ENCODE measurements around the gene ANKRD36C.
"Not testable (repeated sequence)": the region's sequence is repeated elsewhere in the genome, so short reads cannot be mapped to it uniquely, and the experiment has no call there.

The ANKRD36C gene

DNA sequence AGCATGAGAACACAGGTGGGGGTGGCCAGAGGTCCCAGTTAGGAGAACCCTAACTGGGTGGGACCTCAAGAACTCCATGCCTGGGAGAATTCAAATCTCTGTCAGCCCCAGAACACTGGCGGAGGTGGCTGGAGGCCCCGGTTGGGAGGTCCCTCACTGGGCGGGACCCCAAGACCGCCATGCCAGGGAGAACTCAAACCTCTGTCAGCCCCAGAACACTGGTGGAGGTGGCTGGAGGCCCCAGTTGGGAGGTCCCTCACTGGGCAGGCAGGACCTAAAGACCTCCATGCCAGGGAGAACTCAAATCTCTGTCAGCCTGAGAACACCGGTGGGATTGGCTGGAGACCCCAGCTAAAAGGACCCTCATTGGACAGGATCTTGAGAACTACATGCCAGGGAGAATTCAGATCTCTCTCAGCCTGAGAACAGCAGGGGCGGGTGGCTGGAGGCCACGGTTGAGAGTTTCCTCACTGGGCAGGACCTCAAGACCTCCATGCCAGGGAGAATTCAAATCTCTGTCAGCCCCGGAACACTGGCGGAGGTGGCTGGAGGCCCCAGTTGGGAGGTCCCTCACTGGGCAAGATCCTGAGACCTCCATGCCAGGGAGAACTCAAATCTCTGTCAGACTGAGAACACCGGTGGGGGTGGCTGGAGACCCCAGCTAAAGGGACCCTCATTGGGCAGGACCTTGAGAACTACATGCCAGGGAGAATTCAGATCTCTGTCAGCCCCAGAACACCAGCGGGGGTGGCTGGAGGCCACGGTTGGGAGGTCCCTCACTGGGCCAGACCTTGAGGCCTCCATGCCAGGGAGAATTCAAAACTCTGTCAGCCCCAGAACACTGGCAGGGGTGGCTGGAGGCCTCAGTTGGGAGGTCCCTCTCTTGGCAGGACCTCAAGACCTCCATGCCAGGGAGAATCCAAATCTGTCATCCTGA lies 157.3 kb downstream of the ANKRD36C start:
- intact Hi-C loops (cut with DNase I) = not testable (repeated sequence)
- DNase-seq = peak in 3 of 10 donors; percentile 59 to 65 (median 64)

DNA sequence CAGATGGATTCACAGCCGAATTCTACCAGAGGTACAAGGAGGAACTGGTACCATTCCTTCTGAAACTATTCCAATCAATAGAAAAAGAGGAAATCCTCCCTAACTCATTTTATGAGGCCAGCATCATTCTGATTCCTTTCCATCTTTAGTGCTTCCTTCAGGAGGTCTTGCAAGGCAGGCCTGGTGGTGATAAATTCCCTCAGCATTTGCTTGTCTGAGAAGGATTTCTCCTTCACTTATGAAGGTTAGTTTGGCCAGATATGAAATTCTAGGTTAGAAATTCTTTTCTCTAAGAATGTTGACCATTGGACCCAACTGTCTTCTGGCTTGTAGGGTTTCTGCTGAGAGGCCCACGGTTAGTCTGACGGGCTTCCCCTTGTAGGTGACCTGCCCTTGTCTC lies 167.4 kb downstream of the ANKRD36C start:
- DNase-seq; intact Hi-C loops (cut with DNase I): not testable (repeated sequence)

DNA sequence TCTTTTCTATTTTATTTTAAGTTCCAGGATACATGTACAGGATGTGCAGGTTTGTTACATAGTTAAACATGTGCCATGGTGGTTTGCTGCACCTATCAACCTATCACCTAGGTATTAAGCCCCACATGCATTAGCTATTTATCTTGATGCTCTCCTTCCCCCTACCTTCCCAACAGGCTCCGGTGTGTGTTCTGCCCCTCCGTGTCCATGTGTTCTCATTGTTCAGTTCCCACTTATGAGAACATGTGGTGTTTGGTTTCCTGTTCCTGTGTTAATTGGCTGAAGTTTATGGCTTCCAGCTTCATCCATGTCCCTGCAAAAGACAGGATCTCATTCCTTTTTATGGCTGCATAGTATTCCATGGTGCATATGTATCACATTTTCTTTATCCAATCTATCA lies 174.1 kb downstream of the ANKRD36C start:
- DNase-seq; intact Hi-C loops (cut with DNase I): not testable (repeated sequence)

DNA sequence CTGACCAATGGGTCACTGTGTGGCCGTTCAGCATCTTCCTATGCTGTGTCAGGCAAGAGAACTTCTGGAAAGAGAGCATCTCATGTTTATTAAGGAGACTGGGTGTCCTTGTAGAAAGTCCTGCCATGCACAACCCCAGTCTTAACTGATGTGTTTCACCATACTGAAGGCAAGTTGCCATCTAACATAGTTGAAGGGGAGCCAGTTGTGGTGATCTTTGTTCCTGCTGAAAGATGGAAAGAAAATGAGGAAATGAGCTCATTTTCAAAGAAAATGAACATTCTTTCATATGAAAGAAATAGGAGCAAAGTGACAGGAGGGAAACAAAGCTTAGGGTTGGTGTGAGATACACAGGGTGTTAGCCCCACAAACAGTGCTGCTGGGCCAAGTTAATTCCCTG lies 178.3 kb downstream of the ANKRD36C start:
- DNase-seq; intact Hi-C loops (cut with DNase I): not testable (repeated sequence)

DNA sequence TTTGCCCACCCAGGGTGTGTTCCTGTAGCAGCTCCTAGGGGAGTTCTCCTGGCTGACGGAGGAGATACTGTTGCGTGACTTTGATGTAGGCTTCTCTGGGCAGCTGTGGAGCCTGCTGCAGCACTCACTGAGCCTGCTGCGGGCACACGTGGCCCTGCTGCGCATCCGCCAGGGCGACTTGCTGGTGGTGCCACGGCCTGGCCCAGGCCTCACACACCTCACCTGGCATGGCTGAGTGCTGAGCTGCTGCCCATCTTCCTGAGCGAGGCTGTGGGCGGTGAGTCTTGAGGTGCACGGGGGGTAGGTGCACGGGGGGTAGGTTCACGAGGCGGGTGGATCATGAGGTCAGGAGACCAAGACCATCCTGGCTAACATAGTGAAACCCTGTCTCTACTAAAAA lies 191.7 kb downstream of the ANKRD36C start:
- DNase-seq = peak in 2 of 10 donors; percentile 56 to 71
- intact Hi-C loops (cut with DNase I) = no loop called here

DNA sequence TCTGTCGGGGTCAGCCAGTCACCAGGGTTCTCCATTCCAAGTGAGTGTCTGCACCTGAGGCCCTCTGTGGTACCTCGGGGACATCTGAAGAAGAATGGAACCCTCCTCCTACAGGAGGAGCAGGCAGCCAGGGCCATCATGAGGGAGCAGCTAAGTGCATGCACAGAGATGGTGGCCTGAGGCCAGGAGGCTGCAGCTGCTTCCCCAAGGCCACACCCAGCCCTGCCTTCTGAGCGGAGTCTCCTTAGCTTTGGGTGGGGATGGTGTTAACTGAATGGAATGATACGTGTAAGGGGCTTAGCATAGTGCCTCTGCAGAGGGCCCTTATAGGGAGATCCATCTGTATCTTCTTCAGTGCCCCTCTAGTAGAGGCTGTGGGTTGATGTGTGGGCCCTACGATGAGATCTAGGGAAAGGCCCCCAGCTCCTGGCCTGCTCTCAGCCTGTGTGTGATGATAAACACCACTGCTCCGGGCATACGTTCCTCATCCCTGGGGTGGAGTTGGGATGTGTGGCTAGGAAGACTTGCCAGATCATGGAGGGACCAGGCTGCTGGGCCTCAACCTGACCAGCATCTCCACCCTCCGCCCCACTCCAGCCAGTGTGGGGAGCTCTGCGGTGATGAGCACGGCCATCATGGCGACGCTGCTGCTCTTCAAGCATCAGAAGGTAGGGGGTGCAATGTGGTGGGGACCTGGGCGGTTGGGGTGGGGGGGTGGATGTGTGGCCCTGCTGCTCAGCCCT lies 192.3 kb downstream of the ANKRD36C start:
- intact Hi-C loops (cut with DNase I) = not testable (repeated sequence)
- DNase-seq = peak in 1 of 10 donors; percentile 50

DNA sequence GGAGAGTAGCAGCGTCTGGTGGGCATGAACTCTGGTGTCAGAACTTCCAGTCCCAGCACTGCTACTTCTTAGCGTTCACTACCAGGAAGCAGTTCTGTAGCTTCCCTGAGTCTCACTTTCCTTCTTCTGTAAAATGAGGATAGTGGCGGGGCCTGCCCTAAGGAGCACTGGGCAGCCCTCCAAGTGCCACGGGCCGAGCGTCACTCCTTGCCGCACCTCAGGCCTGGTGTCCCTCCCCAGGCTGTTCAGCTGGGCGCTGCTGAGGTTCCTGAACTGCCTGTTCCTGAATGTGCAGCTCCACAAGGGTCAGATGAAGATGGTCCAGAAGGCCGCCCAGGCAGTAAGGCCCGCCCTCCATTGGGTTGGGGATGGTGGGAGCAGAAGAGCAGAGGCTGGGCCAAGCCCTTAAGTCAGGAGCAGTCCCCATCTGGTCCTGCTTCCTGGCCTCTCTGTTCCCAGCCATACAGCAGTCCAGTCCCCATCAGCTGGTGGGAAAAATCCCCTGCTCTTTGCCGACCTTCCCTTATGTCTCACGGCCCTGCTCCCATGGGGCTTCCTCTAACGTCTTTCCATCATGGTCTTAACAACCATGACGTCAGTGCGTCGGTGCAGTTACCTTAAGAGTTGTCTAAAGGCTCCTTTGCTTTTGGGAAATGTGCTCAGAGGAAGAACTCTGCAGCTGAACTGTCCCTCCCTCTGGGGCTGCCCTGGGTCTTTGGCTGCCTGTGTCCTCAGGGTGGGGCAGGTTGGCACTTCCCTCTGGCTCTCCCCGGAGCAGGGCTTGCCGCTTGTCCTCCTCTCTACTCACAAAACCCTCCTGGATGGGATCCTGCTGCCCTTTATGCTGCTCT lies 195.2 kb downstream of the ANKRD36C start:
- intact Hi-C loops (cut with DNase I); DNase-seq: not testable (repeated sequence)

DNA sequence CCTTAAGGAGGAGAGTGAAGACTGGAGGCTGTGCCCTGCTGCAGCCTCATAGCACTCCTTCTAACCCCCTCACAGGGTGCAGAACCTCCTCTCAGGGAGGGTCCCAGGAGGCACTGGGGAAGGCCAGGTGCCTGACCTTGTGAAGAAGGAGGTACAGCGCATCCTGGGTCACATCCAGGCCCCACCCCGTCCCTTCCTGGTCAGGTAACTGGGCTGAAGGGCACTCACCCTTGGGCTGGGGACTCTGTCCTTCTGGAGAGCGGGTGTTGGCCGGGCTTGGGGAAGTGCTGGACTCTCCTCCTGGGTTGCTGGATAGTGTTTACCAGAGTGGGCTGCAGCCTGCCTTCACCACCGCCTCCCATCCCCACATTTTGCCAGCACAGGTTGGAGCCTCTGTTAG lies 197.7 kb downstream of the ANKRD36C start:
- intact Hi-C loops (cut with DNase I); DNase-seq: not testable (repeated sequence)

DNA sequence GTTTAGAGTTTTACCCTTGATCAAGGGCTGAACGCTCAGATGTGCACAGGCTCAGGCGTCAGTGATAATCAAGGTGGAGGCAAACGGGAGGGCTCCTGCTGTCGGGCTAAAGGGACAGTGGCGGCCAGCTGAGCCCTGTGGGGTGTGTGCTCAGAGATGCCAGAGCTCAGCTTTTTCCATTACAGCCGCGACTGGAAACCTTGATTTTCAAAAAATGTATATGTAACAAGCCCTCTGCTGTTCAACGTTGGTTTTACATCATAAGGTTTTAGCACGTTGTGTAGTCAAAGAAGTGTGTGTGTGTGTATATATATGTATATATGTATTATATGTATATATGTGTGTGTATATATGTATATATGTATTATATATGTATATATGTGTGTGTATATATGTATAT lies 201.4 kb downstream of the ANKRD36C start:
- intact Hi-C loops (cut with DNase I); DNase-seq: not testable (repeated sequence)

DNA sequence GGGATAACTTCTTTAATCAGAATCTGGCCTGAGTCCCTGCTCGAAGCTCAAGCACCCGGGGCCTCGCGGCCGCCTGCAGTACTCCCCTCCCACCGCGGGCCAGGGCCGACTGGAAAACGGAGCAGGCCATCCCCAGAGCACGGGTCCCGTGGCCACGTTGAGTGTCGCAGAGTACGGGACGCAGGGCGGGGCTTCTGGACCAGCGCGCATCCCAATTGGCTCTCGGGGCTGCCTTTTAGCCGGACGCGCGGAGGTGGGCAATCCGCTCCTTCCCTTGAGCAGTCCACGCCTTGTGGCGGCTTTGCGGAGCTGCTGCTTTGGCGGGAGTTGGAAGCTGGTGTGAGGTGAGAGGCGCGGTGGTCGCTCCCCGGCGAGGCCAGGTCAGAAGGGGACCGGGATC lies 202.2 kb downstream of the ANKRD36C start:
- DNase-seq; intact Hi-C loops (cut with DNase I): not testable (repeated sequence)

DNA sequence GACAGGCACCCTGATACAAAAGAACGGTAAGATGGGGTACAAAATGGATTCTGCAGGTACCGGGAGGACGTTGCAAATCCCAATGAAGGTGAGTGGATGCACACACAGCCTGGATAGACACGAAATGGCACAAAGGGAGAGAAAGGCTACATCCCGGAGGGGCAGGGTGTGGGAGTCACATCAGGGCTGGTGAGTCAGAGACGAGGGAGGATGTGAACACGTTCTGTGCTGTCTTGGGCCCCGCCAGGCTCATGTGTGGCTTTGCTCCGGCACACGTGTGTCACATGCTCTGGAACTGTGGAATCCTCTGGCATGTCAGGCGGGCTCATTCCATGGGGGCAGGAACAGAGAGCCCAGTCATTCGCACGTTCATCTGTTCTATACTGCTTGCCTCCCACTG lies 203.0 kb downstream of the ANKRD36C start:
- intact Hi-C loops (cut with DNase I); DNase-seq: not testable (repeated sequence)

All from posterior cingulate gyrus (tissue), 11 donors.